PC-9 (cell line): ENCODE data around the gene ADAM17. TPM values are rescaled to one million over a fixed set of nuclear protein-coding genes. Genes with fewer than 3 reads are reported as not detected.

Experiments
- BruUV-seq: library from RNA; stranded (reverse); fragments of 400-500 nt; replicated peaks from 2 replicates; lab custom pipeline; 2021; lab: Mats Ljungman, UMichigan
- CTCF ChIA-PET: fragments of 300-600 bp; sonication (Branson Sonifier 250); formaldehyde crosslinking; loops from one replicate; lab custom pipeline; 2022; ENCODE audit warnings: antibody characterized with exemption; lab: Charles Lee
- POLR2A ChIA-PET: fragments of 300-600 bp; sonication (Branson Sonifier 250); formaldehyde crosslinking; loops from one replicate; lab custom pipeline; 2022; ENCODE audit warnings: antibody characterized with exemption; ENCODE audit not compliant: unreplicated experiment; lab: Charles Lee
- DNase-seq, 2 experiments: peaks; one replicate each; pipeline versions ENCODE4 v3.0.0 to v3.0.0-alpha.2; 2015 to 2022; ENCODE audit warnings: mixed read lengths in 1 of 2
- H2AFZ ChIP-seq: fragments of 200-600 bp; sonication (generic); 2 replicates; pipeline ENCODE4 v1.8.1; 2017; ENCODE audit warnings: antibody characterized with exemption
- H3F3A ChIP-seq: fragments of 200-600 bp; sonication (generic); 2 replicates; pipeline ENCODE4 v1.8.1; 2017; ENCODE audit warnings: antibody characterized with exemption, mild to moderate bottlenecking, low read depth; ENCODE audit not compliant: insufficient read depth
- H3K27ac ChIP-seq: fragments of 200-600 bp; sonication (generic); 2 replicates; pipeline ENCODE4 v1.6.1; 2016; ENCODE audit warnings: mixed run types
- H3K27me3 ChIP-seq: fragments of 200-600 bp; sonication (generic); 2 replicates; pipeline ENCODE4 v1.6.1; 2016; ENCODE audit warnings: low read depth, mixed run types; ENCODE audit not compliant: insufficient read depth
- H3K36me3 ChIP-seq: fragments of 200-600 bp; sonication (generic); 2 replicates; pipeline ENCODE4 v1.6.1; 2016; ENCODE audit warnings: low read depth, mixed run types
- H3K4me1 ChIP-seq: fragments of 200-600 bp; sonication (generic); replicated peaks from 2 replicates; pipeline ENCODE4 v1.6.1; 2016; ENCODE audit warnings: mixed run types; ENCODE audit not compliant: insufficient read depth
- H3K4me2 ChIP-seq: fragments of 200-600 bp; sonication (generic); 2 replicates; pipeline ENCODE4 v1.6.1; 2017; ENCODE audit warnings: mixed run types
- H3K4me3 ChIP-seq: fragments of 200-600 bp; sonication (generic); 2 replicates; pipeline ENCODE4 v1.6.1; 2016; ENCODE audit warnings: mixed run types
- H3K79me2 ChIP-seq: fragments of 200-600 bp; sonication (generic); 2 replicates; pipeline ENCODE4 v1.6.1; 2017; ENCODE audit warnings: low read depth, mixed run types
- H3K9me2 ChIP-seq: fragments of 200-600 bp; sonication (generic); 2 replicates; pipeline ENCODE4 v1.8.1; 2017; ENCODE audit warnings: mild to moderate bottlenecking; ENCODE audit not compliant: insufficient read depth
- H3K9me3 ChIP-seq: fragments of 200-600 bp; sonication (generic); 2 replicates; pipeline ENCODE4 v1.8.1; 2016; ENCODE audit warnings: low read depth; ENCODE audit not compliant: insufficient read depth
- H4K20me1 ChIP-seq: fragments of 200-600 bp; sonication (generic); 2 replicates; pipeline ENCODE4 v1.8.1; 2017; ENCODE audit not compliant: insufficient read depth
- CTCF ChIP-seq: fragments of 200-600 bp; sonication (generic); conservative IDR thresholded peaks from 2 replicates; pipeline ENCODE4 v1.6.1; 2017; ENCODE audit warnings: mixed run types, antibody characterized with exemption, mild to moderate bottlenecking, moderate library complexity
- EZH2 ChIP-seq: fragments of 200-600 bp; sonication (generic); IDR thresholded peaks from 2 replicates; pipeline ENCODE4 v1.8.0; 2017; ENCODE audit warnings: antibody characterized with exemption, low read depth
- intact Hi-C: fragments of 100-400 bp; cut with micrococcal nuclease; formaldehyde crosslinking; loops from one replicate; pipeline ENCODE4 v1.10.0; 2022; ENCODE audit not compliant: unreplicated experiment
- total RNA-seq: library from RNA; stranded (reverse); gene quantifications from 2 replicates; pipeline ENCODE4 v1.2.3, GENCODE V29; 2021

Gene ADAM17
- total RNA-seq, 1 experiment from 2014 or later, result 65.0 TPM

DNA sequence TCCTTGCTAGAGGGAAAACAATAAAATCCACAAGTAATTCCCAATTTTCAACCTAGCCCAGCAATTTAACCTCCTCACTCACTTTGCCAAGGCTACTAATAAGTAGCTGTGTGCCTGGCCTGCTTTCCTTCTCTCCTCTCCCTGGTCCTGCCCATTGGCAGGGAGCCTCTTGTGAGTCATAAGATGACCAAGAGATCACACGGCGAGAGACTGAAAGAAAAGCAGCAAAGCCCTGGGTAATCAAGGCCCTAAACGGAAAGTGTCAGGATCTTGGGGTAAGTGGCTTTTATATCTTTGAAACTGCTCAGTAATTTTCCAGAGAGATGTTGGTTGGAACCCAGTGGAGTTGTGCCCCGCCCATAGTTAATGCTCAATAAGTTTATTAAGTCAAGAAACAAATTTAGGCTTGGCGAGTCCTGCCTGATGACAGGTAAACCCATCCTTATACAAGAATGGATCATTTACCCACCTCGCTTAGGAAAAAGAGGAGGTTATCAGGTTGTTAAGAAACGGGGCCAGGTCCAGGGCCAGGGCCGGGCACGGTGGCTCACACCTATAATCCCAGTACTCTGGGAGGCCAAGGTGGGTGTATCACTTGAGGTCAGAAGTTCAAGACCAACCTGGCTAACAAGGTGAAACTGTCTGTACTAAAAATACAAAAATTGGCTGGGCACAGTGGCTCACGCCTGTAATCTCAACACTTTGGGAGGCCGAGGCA, 10.0 kb upstream of the ADAM17 start:
- peak; percentile 60 to 84 for DNase-seq
- TSS peak; percentile 19 for BruUV-seq
- no peaks in the 10 kb centered on the region for H3K9me3 ChIP-seq
- no peaks in the 10 kb centered on the region for H3K79me2 ChIP-seq
- POLR2A ChIA-PET, result interaction anchor here (0.5 to 0.6 kb wide), 2 partner anchors 13 to 100 kb away, joined by 3 to 8 read pairs; no protein-coding TSS in a partner anchor
- H2AFZ ChIP-seq, result no peak overlapping the region
- intact Hi-C loops, result no loop called here
- H3K4me2 ChIP-seq, result peak overlapping the region; percentile 45
- peaks cover 19% of the 10 kb centered on the region for H3K4me1 ChIP-seq
- no peaks in the 10 kb centered on the region for H4K20me1 ChIP-seq
- H3K9me2 ChIP-seq, result no peaks in the 10 kb centered on the region
- CTCF ChIA-PET, result no interaction called here
- peaks cover 20% of the 10 kb centered on the region for H3F3A ChIP-seq
- TF ChIP-seq CTCF, result no peak
- TF ChIP-seq EZH2, result no peak
- H3K27ac ChIP-seq, result peak overlapping the region; percentile 77
- no peak overlapping the region for H3K4me3 ChIP-seq
- H3K36me3 ChIP-seq, result no peaks in the 10 kb centered on the region
- no peaks in the 10 kb centered on the region for H3K27me3 ChIP-seq

DNA sequence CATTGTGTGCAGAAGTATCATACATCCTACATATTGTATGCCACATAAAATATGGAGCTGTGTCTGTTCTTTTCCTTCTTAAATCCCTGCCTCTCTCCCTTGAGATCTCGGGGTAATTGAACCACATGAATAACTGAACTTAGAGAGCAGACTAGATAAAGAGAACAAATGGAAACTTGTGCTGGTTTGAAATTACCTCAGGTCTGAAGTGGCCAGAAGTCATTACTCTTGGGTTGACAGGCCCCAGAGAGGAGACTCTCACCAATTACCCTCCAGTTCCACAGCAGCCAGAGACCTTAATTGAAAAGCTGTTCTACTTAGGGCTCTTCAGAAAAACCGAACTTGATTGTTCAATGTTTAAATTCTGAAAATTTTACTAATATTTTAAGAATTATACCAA, 5.0 kb upstream of the ADAM17 start:
- H2AFZ ChIP-seq, result no peak overlapping the region
- peaks cover 25% of the 10 kb centered on the region for H3K79me2 ChIP-seq
- peaks cover 24% of the 10 kb centered on the region for H3F3A ChIP-seq
- CTCF ChIA-PET, result no interaction called here
- no peaks in the 10 kb centered on the region for H3K27me3 ChIP-seq
- no peak for DNase-seq
- intact Hi-C loops, result no loop called here
- no peaks in the 10 kb centered on the region for H3K36me3 ChIP-seq
- BruUV-seq, result no TSS peak
- POLR2A ChIA-PET, result no interaction called here
- peaks cover 41% of the 10 kb centered on the region for H3K4me1 ChIP-seq
- H3K9me3 ChIP-seq, result no peaks in the 10 kb centered on the region
- TF ChIP-seq CTCF, result no peak
- no peak for TF ChIP-seq EZH2
- no peaks in the 10 kb centered on the region for H4K20me1 ChIP-seq
- no peak overlapping the region for H3K4me2 ChIP-seq
- H3K4me3 ChIP-seq, result no peak overlapping the region
- no peak overlapping the region for H3K27ac ChIP-seq
- no peaks in the 10 kb centered on the region for H3K9me2 ChIP-seq

GRCh38 chr2:9558948-9559381, 3.3 kb upstream of the ADAM17 start:
- H3F3A ChIP-seq, result peaks cover 33% of the 10 kb centered on the region
- no peak overlapping the region for H3K4me3 ChIP-seq
- H3K27me3 ChIP-seq, result no peaks in the 10 kb centered on the region
- H3K9me3 ChIP-seq, result no peaks in the 10 kb centered on the region
- no peaks in the 10 kb centered on the region for H3K9me2 ChIP-seq
- peaks cover 42% of the 10 kb centered on the region for H3K79me2 ChIP-seq
- peak; percentile 70 to 99 for DNase-seq
- ChIA-PET POLR2A (interaction anchor here (0.6 to 1.1 kb wide), 4 partner anchors 71 to 386 kb away, joined by 3 to 8 read pairs (median 6); partner anchors contain the start of gene TAF1B), CTCF (interaction anchor here (0.5 to 1.0 kb wide), 2 partner anchors 23 to 211 kb away, joined by 3 to 6 read pairs; no protein-coding TSS in a partner anchor)
- BruUV-seq, result no TSS peak
- H2AFZ ChIP-seq, result no peak overlapping the region
- peak overlapping the region; percentile 98 for H3K4me2 ChIP-seq
- peaks cover 39% of the 10 kb centered on the region for H3K4me1 ChIP-seq
- H3K27ac ChIP-seq, result peak overlapping the region; percentile 96
- no peaks in the 10 kb centered on the region for H4K20me1 ChIP-seq
- H3K36me3 ChIP-seq, result no peaks in the 10 kb centered on the region
- TF ChIP-seq EZH2, result no peak
- TF ChIP-seq CTCF, result no peak
- intact Hi-C loops, result loop anchor here (1.0 to 10.0 kb wide), 3 partner anchors 144 to 324 kb away; no protein-coding TSS in a partner anchor
